PFSK-1 (cell line): ENCODE data around the gene ELOVL1.

Experiments
- FOXP2 ChIP-seq: optimal IDR thresholded peaks from 2 replicates; pipeline ENCODE3; 2011; ENCODE audit warnings: borderline replicate concordance, control low read depth, inconsistent platforms; ENCODE audit not compliant: insufficient read depth; ENCODE audit errors: extremely low read length, extremely low read depth
- POLR2AphosphoS5 ChIP-seq: IDR thresholded peaks from 2 replicates; pipeline ENCODE4 v1.6.1; 2012; ENCODE audit warnings: low read depth, mild to moderate bottlenecking, control low read depth, low read length, moderate library complexity
- REST ChIP-seq, 2 experiments: IDR thresholded peaks; 2 replicates each; pipeline versions ENCODE4 v1.6.1 to v1.8.0; 2011 to 2012; ENCODE audit warnings: low read depth in 2 of 2, low read length in 2 of 2, control low read depth in 1 of 2, inconsistent platforms in 1 of 2, mild to moderate bottlenecking in 1 of 2, moderate library complexity in 1 of 2; ENCODE audit not compliant: insufficient read depth in 1 of 2
- SIN3A ChIP-seq: IDR thresholded peaks from 2 replicates; pipeline ENCODE4 v1.6.1; 2012; ENCODE audit warnings: mild to moderate bottlenecking, low read length, moderate library complexity, borderline replicate concordance; ENCODE audit not compliant: insufficient read depth
- TAF1 ChIP-seq: IDR thresholded peaks from 2 replicates; pipeline ENCODE4 v1.6.1; 2012; ENCODE audit warnings: low read length, control low read depth, borderline replicate concordance; ENCODE audit not compliant: insufficient read depth

Gene ELOVL1

DNA sequence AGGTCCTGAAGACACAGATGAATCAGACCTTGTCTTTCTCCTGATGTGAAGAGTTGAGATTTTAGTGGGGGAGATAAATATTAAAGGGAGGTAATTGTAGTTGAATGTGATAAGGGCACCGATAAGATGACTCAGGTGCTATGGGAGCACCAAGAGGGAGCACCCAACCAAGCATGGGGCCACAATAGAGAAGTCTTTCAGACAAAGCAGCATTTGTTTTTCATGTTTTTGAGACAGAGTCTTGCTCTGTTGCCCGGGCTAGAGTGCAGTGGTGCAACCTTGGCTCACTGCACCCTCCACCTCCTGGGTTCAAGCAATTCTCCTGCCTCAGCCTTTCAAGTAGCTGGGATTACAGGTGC lies 38.0 kb upstream of the ELOVL1 start:
- TF ChIP-seq POLR2AphosphoS5 (no peak), REST (IDR thresholded peaks at IDR 0.05; ENCODE audit: insufficient read depth in 1 of 2, low read depth in 2 of 2, low read length in 2 of 2) (no peak), FOXP2 (no peak), SIN3A (no peak), TAF1 (no peak)

DNA sequence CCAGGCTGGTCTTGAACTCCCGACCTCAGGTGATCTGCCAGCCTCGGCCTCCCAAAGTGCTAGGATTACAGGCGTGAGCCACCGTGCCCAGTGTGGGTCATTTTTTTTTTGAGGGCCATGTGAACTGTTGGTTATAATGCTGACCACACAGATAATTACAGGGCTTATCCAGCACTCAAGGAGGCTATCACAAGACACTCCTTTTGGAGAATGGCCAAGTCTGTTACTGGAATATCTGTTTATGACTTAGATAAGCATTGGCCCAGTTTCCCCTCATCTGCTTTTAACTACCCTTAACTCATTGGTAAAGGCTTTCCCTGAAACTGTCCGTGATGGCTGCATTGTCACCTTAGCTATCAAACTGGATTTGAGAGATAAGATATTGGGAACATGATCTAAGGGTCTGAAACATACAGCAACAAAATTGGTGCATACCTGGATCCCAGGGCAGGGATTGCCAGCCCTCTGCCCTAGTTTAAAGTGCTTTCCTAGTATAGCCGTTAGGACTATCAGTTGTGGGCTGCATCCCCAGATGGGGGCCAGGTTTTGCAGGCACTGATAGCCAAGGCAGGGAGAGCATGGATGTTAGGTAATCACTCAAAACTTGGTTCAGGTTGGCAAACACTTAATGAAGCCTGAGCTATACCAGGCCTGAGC lies 37.5 kb upstream of the ELOVL1 start:
- no peak for TF ChIP-seq FOXP2

DNA sequence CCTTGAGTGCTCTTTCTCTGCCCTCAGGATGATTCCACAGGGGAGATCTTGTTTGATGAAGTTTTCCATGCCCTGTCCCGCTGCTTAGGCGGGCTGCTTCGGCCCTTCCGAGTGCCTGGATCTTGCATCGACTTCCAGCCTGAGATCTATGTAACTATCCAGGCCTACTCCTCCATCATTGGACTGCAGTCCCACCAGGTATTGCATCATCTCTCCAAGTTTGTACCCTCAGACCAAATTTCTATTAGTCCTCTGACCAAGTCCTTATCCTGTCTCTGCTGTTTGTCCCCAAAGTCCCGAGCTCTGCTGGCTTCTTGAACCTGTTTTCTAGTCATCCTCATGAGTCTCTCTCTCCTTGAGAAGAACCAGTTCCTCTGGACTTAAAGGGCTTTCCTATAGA lies 36.5 kb upstream of the ELOVL1 start:
- no peak for TF ChIP-seq POLR2AphosphoS5
- no peak for TF ChIP-seq SIN3A
- TF ChIP-seq TAF1: no peak
- no peak for TF ChIP-seq FOXP2
- no peak for TF ChIP-seq REST (IDR thresholded peaks at IDR 0.05; ENCODE audit: insufficient read depth in 1 of 2, low read depth in 2 of 2, low read length in 2 of 2)

- TF ChIP-seq FOXP2 (no peak), POLR2AphosphoS5 (no peak), SIN3A (no peak), TAF1 (no peak), REST (IDR thresholded peaks at IDR 0.05; ENCODE audit: insufficient read depth in 1 of 2, low read depth in 2 of 2, low read length in 2 of 2) (no peak)
Observed at GRCh38 chr1:43402089-43402865, 34.5 kb upstream of the ELOVL1 start.

DNA sequence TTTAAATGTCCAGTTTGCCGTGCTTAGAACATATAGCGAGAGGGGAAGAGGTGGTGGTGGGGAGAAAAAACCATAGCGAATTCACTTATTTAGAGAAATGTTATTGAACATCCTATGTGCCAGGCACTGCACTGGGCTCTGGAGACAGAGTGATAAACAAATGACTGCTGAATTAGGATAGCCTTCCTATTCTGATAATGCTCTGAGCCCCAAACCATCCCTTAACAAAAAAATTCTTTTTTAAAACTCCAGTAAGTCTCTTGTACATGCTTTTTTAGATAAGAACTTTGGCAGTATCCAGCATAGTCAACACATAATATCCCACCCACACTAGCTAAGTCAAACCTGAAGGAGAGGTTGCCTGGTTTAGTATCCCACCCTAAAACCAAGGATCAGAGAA lies 30.4 kb upstream of the ELOVL1 start:
- TF ChIP-seq FOXP2 (no peak), SIN3A (no peak), POLR2AphosphoS5 (no peak), TAF1 (no peak), REST (IDR thresholded peaks at IDR 0.05; ENCODE audit: insufficient read depth in 1 of 2, low read depth in 2 of 2, low read length in 2 of 2) (no peak)
